SK-N-SH (cell line): ENCODE measurements around the gene LZTFL1. TPM values are rescaled to one million over a fixed set of nuclear protein-coding genes. Genes with fewer than 3 reads are reported as not detected.

ENCODE experiments used
- CTCF ChIA-PET: fragments of 300-600, 350-600 bp; formaldehyde crosslinking; extraction: SDS; loops from one replicate; lab custom pipeline; 2021; lab: Yijun Ruan, JAX
- POLR2A ChIA-PET: fragments of 350-600 bp; sonication (Branson Sonifier 250); formaldehyde crosslinking; extraction: SDS; loops from one replicate; lab custom pipeline; 2020; ENCODE audit warnings: antibody characterized with exemption, inconsistent platforms; lab: Yijun Ruan, JAX
- DNase-seq: peaks from one replicate; pipeline ENCODE4 v3.0.0; 2012
- H2AFZ ChIP-seq: fragments of 200-600 bp; sonication (generic); 2 replicates; pipeline ENCODE4 v1.8.1; 2016; ENCODE audit warnings: antibody characterized with exemption, mild to moderate bottlenecking, low read depth
- H3F3A ChIP-seq: fragments of 200-600 bp; sonication (generic); replicated peaks from 2 replicates; pipeline ENCODE3; 2016; ENCODE audit warnings: antibody characterized with exemption, mild to moderate bottlenecking; ENCODE audit not compliant: insufficient read depth
- H3K27ac ChIP-seq, 2 experiments: fragments of 200-500 bp in 1 of 2; fragments of 200-600 bp in 1 of 2; sonication (Bioruptor generic) in 1 of 2; sonication (generic), shearing (Covaris generic) in 1 of 2; 2 replicates each; pipeline versions ENCODE4 v1.5.1 to v1.6.1; 2014 to 2016; ENCODE audit warnings: low read depth in 2 of 2, inconsistent platforms in 1 of 2, low read length in 1 of 2, mild to moderate bottlenecking in 1 of 2, mixed read lengths in 1 of 2
- H3K27me3 ChIP-seq: fragments of 200-600 bp; sonication (generic), shearing (Covaris generic); 2 replicates; pipeline ENCODE4 v1.6.1; 2016; ENCODE audit warnings: mixed run types; ENCODE audit not compliant: insufficient read depth
- H3K36me3 ChIP-seq, 2 experiments: fragments of 200-500 bp in 1 of 2; fragments of 200-600 bp in 1 of 2; sonication (Bioruptor generic) in 1 of 2; sonication (generic) in 1 of 2; replicated peaks in 1 of 2; 2 replicates each; pipeline versions ENCODE3 to v1.5.1; 2014 to 2016; ENCODE audit warnings: low read length in 1 of 2, mild to moderate bottlenecking in 1 of 2; ENCODE audit not compliant: insufficient read depth in 2 of 2, control insufficient read depth in 1 of 2
- H3K4me1 ChIP-seq, 2 experiments: fragments of 200-500 bp in 1 of 2; fragments of 200-600 bp in 1 of 2; sonication (Bioruptor generic) in 1 of 2; sonication (generic), shearing (Covaris generic) in 1 of 2; 2 replicates each; pipeline versions ENCODE4 v1.5.1 to v1.6.1; 2014 to 2016; ENCODE audit warnings: low read depth in 1 of 2, low read length in 1 of 2, mixed run types in 1 of 2; ENCODE audit not compliant: insufficient read depth in 2 of 2, control insufficient read depth in 1 of 2
- H3K4me2 ChIP-seq: fragments of 200-600 bp; sonication (generic), shearing (Covaris generic); 2 replicates; pipeline ENCODE4 v1.6.1; 2017; ENCODE audit warnings: mixed run types
- H3K4me3 ChIP-seq, 2 experiments: fragments of 200-500 bp in 1 of 2; fragments of 200-600 bp in 1 of 2; sonication (Bioruptor generic) in 1 of 2; sonication (generic), shearing (Covaris generic) in 1 of 2; 2 replicates each; pipeline versions ENCODE4 v1.5.1 to v1.8.1; 2014 to 2016; ENCODE audit warnings: low read depth in 2 of 2, inconsistent platforms in 1 of 2, low read length in 1 of 2, mild to moderate bottlenecking in 1 of 2, mixed read lengths in 1 of 2, moderate library complexity in 1 of 2
- H3K79me2 ChIP-seq: fragments of 200-600 bp; sonication (generic); 2 replicates; pipeline ENCODE4 v1.8.1; 2017; ENCODE audit warnings: mild to moderate bottlenecking; ENCODE audit not compliant: insufficient read depth
- H3K9ac ChIP-seq: fragments of 200-600 bp; sonication (generic); 2 replicates; pipeline ENCODE4 v1.6.1; 2017; ENCODE audit warnings: mixed run types
- H3K9me2 ChIP-seq: fragments of 200-600 bp; sonication (generic); 2 replicates; pipeline ENCODE4 v1.6.1; 2017; ENCODE audit warnings: mixed run types
- H3K9me3 ChIP-seq: fragments of 200-600 bp; sonication (generic); 2 replicates; pipeline ENCODE4 v1.6.1; 2017; ENCODE audit warnings: mixed run types, mild to moderate bottlenecking, moderate library complexity
- H4K20me1 ChIP-seq: fragments of 200-600 bp; sonication (generic); 2 replicates; pipeline ENCODE4 v1.6.1; 2017; ENCODE audit warnings: mild to moderate bottlenecking, mixed run types; ENCODE audit not compliant: insufficient read depth
- CHD2 ChIP-seq: fragments of 150-350 bp; IDR thresholded peaks from 2 replicates; pipeline ENCODE4 v1.6.1; 2018; ENCODE audit warnings: low read length; ENCODE audit not compliant: partially characterized antibody
- FOSL2 ChIP-seq: IDR thresholded peaks from 2 replicates; pipeline ENCODE4 v1.4.0; 2012; ENCODE audit warnings: low read depth, mild to moderate bottlenecking, moderate library complexity, borderline replicate concordance
- FOXJ3 ChIP-seq: sonication (generic); formaldehyde crosslinking; IDR thresholded peaks from 2 replicates; pipeline ENCODE4 v1.5.1; 2020; ENCODE audit warnings: mild to moderate bottlenecking, missing genetic modification reagents
- FOXM1 ChIP-seq: IDR thresholded peaks from 2 replicates; pipeline ENCODE4 v1.4.0; 2012; ENCODE audit warnings: low read depth, mild to moderate bottlenecking
- GATA2 ChIP-seq: sonication (generic); formaldehyde crosslinking; IDR thresholded peaks from 2 replicates; pipeline ENCODE4 v1.5.0; 2020; ENCODE audit warnings: mild to moderate bottlenecking, missing genetic modification reagents
- JUND ChIP-seq: IDR thresholded peaks from 2 replicates; pipeline ENCODE4 v1.4.0; 2012
- MXI1 ChIP-seq: IDR thresholded peaks from 2 replicates; pipeline ENCODE4 v1.6.1; 2012; ENCODE audit warnings: mild to moderate bottlenecking, low read depth, low read length, improper control_type of control experiment
- NRF1 ChIP-seq: IDR thresholded peaks from 2 replicates; pipeline ENCODE4 v1.6.1; 2012; ENCODE audit warnings: low read depth, mild to moderate bottlenecking, low read length
- POLR2AphosphoS5 ChIP-seq: IDR thresholded peaks from 2 replicates; pipeline ENCODE4 v1.6.1; 2012; ENCODE audit warnings: low read depth, low read length
- RFX5 ChIP-seq: IDR thresholded peaks from 2 replicates; pipeline ENCODE4 v1.6.1; 2012; ENCODE audit warnings: mild to moderate bottlenecking, improper control_type of control experiment, low read length
- SMC3 ChIP-seq: IDR thresholded peaks from 2 replicates; pipeline ENCODE4 v1.6.1; 2012; ENCODE audit warnings: low read depth, low read length, improper control_type of control experiment
- WGBS: methylation state at CpG from one replicate; pipeline ENCODE4 v1.1.6; 2017; ENCODE audit warnings: low lambda C conversion rate; 5-methylcytosine and 5-hydroxymethylcytosine counted together
- polyA plus RNA-seq, 3 experiments: library from polyadenylated mRNA; depleted of rRNA; stranded (reverse); fragments of >200 nt; gene quantifications; 2 replicates each; pipeline ENCODE4 v1.2.3, GENCODE V29; 2012
- TF ChIP-seq, protein P1 (sequence below): IDR thresholded peaks from 2 replicates; pipeline ENCODE4 v1.4.0; 2012; ENCODE audit warnings: low read depth, borderline replicate concordance
- TF ChIP-seq, protein P2 (sequence below): fragments of 150-350 bp; IDR thresholded peaks from 2 replicates; pipeline ENCODE4 v1.6.1; 2016; ENCODE audit warnings: mild to moderate bottlenecking, low read depth, low read length
- TF ChIP-seq, protein P3 (sequence below): IDR thresholded peaks from 2 replicates; pipeline ENCODE4 v1.4.0; 2012; ENCODE audit warnings: low read depth
- TF ChIP-seq, protein P4 (sequence below): IDR thresholded peaks from 2 replicates; pipeline ENCODE4; 2012
- TF ChIP-seq, protein P5 (sequence below): fragments of 200-600 bp; sonication (generic); IDR thresholded peaks from 2 replicates; pipeline ENCODE4 v1.6.1; 2017; ENCODE audit warnings: antibody characterized with exemption, mild to moderate bottlenecking, moderate library complexity

The LZTFL1 gene
- polyA plus RNA-seq, 1 of the 3 experiments (the other 2 are of a cell fraction), result 11.9 TPM

DNA sequence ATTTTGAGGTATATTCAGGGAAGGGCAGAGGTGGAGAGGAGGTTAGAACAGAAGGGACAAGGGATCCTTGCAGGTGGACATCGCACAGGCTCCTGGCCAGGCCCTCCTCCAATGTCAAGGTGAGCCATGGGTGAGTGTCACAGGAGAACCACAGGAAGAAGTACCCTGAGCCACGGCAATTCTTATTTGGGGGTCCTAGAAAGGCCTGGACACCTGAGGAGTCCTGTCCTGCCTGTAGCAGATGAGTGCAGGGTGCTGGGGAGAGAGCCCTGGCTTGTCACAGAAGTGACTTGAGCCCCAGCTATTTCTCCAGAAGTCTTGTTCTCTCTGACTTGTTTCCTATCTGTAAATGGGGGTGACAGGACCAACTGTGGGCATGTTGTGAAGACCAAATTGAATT, 49.9 kb downstream of the LZTFL1 start (continued):
- no peak for TF ChIP-seq CHD2
- TF ChIP-seq MXI1, result no peak
- TF ChIP-seq, protein P1, sequence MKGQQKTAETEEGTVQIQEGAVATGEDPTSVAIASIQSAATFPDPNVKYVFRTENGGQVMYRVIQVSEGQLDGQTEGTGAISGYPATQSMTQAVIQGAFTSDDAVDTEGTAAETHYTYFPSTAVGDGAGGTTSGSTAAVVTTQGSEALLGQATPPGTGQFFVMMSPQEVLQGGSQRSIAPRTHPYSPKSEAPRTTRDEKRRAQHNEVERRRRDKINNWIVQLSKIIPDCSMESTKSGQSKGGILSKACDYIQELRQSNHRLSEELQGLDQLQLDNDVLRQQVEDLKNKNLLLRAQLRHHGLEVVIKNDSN, result no peak
- TF ChIP-seq SMC3, result no peak

DNA sequence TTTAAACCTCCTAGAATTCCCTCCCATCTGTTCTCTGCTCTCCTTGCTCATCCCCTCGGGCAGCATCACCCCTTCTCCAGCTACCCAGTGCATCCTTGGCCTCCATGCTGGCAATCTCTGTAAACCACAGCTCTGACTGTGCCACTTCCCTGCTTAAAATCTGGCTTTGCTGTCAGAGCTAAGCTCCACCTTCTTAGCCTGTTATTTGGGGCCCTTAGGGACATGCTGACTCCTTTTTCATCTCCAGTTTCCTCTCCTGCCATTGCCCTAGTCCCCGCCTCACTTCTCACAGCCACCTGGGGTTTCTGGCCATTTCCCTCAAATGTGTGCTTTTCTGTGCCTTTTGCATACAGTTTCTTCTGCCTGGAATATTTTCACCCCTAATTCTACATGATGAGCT, 51.3 kb downstream of the LZTFL1 start:
- 21% methylated on average over 2 of the region's 2 CpGs for WGBS
- H3K36me3 ChIP-seq, result no peaks in the 10 kb centered on the region
- H3K79me2 ChIP-seq, result no peaks in the 10 kb centered on the region
- no peak overlapping the region for H3K4me3 ChIP-seq
- no peaks in the 10 kb centered on the region; the same call in 1 of the 2 replicates for H3K9me3 ChIP-seq
- no peak for TF ChIP-seq NRF1
- TF ChIP-seq FOXJ3 (CRISPR knock-in tag), result no peak
- no peak for TF ChIP-seq SMC3
- no peak for TF ChIP-seq POLR2AphosphoS5
- no peak for TF ChIP-seq FOSL2
- TF ChIP-seq, protein P2, sequence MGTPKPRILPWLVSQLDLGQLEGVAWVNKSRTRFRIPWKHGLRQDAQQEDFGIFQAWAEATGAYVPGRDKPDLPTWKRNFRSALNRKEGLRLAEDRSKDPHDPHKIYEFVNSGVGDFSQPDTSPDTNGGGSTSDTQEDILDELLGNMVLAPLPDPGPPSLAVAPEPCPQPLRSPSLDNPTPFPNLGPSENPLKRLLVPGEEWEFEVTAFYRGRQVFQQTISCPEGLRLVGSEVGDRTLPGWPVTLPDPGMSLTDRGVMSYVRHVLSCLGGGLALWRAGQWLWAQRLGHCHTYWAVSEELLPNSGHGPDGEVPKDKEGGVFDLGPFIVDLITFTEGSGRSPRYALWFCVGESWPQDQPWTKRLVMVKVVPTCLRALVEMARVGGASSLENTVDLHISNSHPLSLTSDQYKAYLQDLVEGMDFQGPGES, result no peak
- TF ChIP-seq, protein P3, sequence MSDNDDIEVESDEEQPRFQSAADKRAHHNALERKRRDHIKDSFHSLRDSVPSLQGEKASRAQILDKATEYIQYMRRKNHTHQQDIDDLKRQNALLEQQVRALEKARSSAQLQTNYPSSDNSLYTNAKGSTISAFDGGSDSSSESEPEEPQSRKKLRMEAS, result no peak
- TF ChIP-seq JUND, result no peak
- TF ChIP-seq, protein P4, sequence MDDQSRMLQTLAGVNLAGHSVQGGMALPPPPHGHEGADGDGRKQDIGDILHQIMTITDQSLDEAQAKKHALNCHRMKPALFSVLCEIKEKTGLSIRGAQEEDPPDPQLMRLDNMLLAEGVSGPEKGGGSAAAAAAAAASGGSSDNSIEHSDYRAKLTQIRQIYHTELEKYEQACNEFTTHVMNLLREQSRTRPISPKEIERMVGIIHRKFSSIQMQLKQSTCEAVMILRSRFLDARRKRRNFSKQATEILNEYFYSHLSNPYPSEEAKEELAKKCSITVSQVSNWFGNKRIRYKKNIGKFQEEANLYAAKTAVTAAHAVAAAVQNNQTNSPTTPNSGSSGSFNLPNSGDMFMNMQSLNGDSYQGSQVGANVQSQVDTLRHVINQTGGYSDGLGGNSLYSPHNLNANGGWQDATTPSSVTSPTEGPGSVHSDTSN, result no peak
- TF ChIP-seq GATA2 (CRISPR knock-in tag), result no peak
- TF ChIP-seq, protein P1, result no peak
- no peak for TF ChIP-seq FOXM1
- no peak for TF ChIP-seq RFX5
- TF ChIP-seq, protein P5, sequence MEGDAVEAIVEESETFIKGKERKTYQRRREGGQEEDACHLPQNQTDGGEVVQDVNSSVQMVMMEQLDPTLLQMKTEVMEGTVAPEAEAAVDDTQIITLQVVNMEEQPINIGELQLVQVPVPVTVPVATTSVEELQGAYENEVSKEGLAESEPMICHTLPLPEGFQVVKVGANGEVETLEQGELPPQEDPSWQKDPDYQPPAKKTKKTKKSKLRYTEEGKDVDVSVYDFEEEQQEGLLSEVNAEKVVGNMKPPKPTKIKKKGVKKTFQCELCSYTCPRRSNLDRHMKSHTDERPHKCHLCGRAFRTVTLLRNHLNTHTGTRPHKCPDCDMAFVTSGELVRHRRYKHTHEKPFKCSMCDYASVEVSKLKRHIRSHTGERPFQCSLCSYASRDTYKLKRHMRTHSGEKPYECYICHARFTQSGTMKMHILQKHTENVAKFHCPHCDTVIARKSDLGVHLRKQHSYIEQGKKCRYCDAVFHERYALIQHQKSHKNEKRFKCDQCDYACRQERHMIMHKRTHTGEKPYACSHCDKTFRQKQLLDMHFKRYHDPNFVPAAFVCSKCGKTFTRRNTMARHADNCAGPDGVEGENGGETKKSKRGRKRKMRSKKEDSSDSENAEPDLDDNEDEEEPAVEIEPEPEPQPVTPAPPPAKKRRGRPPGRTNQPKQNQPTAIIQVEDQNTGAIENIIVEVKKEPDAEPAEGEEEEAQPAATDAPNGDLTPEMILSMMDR, result no peak
- ChIA-PET CTCF (interaction anchor here (0.5 kb wide), 1 partner anchor 37 kb away, joined by 3 read pairs; no protein-coding TSS in a partner anchor), POLR2A (no interaction called here)
- no peak overlapping the region for H3K27ac ChIP-seq
- H4K20me1 ChIP-seq, result no peaks in the 10 kb centered on the region
- H3K9ac ChIP-seq, result no peak overlapping the region
- H3K9me2 ChIP-seq, result no peaks in the 10 kb centered on the region
- no peak overlapping the region for H3K4me2 ChIP-seq
- H3F3A ChIP-seq, result no peaks in the 10 kb centered on the region
- peaks cover 11% of the 10 kb centered on the region for H3K27me3 ChIP-seq
- H3K4me1 ChIP-seq, result no peaks in the 10 kb centered on the region
- no peak overlapping the region for H2AFZ ChIP-seq
- DNase-seq, result no peak
